HG03354 (cell line): ENCODE measurements around the gene KLHL5.
"Not testable (repeated sequence)": the region's sequence is repeated elsewhere in the genome, so short reads cannot be mapped to it uniquely, and the experiment has no call there.

Experiments
- ATAC-seq: cut with Tn5 transposase; IDR thresholded peaks from one replicate; pipeline ENCODE4 v1.9.1; 2021; ENCODE audit warnings: mild to moderate bottlenecking; ENCODE audit not compliant: unreplicated experiment, poor library complexity, severe bottlenecking

The KLHL5 gene

GRCh38 chr4:39083164-39083563, 21.1 kb downstream of the KLHL5 start:
- ATAC-seq, result no peak

GRCh38 chr4:39085891-39086290, 23.9 kb downstream of the KLHL5 start:
- ATAC-seq, result no peak

DNA sequence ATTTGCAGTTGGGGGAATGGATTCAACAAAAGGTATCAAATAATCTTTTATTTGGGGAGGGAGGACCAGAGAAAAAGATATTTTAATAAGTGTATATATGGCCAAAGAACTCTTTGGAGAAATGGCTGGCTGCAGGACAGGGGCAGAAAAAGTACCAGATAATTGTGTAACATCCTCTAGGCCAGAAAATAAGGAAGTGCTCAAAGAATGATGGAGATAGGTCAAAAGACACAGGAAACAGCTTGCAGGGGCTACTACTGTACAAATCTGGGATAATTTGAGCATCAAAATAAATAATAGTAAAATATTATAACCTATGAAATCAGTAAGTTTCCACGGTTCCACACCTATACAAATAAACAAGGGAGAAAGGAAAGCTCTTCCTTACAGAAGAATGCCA, 34.8 kb downstream of the KLHL5 start:
- ATAC-seq, result no peak

DNA sequence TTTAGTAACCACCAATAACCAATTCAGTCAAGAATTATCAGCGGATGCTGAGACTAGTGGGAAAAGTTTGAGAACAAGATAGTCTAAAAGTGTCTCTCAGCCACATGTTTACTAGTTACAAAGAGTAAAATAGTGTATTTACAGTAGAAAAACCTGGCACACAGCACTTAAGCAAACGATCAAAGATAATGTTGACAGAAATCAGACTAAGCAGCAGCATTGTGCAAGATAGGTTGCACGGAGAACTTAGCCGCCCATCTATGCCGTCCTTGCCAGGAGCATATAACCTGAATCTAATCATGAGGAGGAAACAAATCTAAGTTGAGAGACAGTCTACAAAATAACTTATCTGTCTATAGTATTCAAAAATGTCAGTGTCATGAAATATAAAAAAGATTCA, 35.3 kb downstream of the KLHL5 start:
- ATAC-seq, result no peak

- no peak for ATAC-seq
These were observed 40.3 kb downstream of the KLHL5 start for GRCh38 chr4:39102297-39102696.

- ATAC-seq, result no peak
These were observed 41.3 kb downstream of the KLHL5 start for GRCh38 chr4:39103291-39103690.

DNA sequence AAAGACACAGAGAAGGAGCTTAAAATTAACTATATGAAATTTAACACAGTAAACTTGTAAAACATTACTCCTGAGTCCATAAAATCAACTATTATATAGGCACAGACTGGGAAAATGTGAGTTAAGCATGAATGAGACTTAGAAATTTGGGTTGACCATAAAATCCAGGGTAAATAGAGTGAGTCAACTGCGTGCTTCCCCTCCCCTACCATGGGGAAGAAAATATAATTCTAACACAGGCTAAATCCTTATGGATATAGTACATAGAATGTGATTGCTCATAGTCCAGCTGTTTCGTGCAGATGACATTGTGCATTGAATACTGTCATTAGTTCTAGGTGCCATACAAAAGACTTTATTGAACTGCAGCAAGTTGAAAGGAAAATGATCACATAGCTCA, 42.2 kb downstream of the KLHL5 start:
- ATAC-seq, result no peak

DNA sequence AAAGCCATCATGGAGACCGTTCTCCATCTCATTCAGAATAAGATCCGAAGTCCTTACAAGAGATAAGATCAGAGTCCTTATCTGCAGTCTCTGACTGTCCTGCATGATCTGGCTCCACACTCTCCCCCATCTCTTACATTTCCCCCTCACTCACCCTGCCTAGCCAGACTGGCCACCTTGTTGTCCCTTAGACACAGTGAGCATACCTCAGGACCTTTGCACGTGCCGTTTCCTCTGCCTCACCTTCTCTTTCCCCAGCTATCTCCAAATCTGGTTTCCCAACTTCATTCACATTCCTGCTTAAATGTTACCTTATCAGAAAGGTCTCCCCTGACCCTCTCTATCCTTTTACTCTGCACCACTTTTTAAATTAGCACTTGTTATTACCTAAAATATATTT, 44.0 kb downstream of the KLHL5 start:
- no peak for ATAC-seq

GRCh38 chr4:39114436-39114835, 52.4 kb downstream of the KLHL5 start:
- no peak for ATAC-seq

DNA sequence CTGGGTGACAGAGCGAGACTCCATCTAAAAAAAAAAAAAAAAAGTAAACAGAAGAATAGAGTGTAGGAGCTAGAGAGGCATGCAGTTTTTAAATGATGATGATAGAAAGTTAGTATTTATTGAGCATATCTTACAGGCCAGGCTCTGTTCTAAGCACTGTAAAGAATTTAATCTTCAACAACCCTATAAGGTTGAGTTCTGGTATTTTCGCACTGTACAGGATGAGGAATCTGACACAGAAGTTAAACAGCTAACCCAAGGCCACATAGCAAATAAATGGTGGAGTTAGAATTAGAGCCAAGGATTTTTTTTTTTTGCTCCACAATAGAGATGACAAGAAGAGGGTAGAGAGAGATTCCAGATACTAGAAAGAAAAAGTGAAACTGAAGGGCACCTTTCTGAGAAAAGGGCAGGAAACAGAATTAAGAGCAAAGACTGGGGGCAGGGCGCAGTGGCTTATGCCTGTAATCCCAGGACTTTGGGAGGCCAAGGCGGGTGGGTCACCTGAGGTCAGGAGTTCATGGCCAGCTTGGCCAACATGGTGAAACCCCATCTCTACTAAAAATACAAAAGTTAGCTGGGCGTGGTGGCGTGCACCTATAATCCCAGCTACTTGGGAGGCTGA, 56.1 kb downstream of the KLHL5 start:
- no peak for ATAC-seq

GRCh38 chr4:39120418-39120817, 58.4 kb downstream of the KLHL5 start:
- no peak for ATAC-seq

GRCh38 chr4:39124885-39125599, 63.0 kb downstream of the KLHL5 start:
- ATAC-seq, result peak; percentile 94

- no peak for ATAC-seq
These were observed 63.6 kb downstream of the KLHL5 start for GRCh38 chr4:39125600-39125985.

- ATAC-seq, result no peak
These were observed 64.4 kb downstream of the KLHL5 start for GRCh38 chr4:39126256-39127095.

DNA sequence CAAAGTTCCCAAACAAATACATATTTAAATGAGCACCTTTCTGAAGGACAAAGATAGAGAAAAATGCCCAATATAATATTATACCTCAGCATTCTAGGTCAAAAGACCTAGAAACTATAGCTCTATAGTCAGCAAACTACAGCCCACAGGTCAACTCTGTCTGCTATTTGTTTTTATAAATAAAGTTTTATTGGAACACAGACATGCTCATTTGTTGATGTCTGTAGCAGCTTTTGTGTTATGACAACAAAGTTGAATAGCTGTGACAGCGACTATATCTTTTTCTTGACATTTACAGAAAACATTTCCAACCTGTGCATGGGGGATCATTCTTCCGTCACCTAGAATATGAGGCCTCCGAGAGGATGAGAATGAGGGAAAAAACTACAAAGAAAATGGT, 71.6 kb downstream of the KLHL5 start:
- ATAC-seq, result no peak

- ATAC-seq, result no peak
These were observed 72.8 kb downstream of the KLHL5 start for GRCh38 chr4:39134683-39135306.

GRCh38 chr4:39138227-39138626, 76.2 kb downstream of the KLHL5 start:
- not testable (repeated sequence) for ATAC-seq

GRCh38 chr4:39146211-39146610, 84.2 kb downstream of the KLHL5 start:
- no peak for ATAC-seq

DNA sequence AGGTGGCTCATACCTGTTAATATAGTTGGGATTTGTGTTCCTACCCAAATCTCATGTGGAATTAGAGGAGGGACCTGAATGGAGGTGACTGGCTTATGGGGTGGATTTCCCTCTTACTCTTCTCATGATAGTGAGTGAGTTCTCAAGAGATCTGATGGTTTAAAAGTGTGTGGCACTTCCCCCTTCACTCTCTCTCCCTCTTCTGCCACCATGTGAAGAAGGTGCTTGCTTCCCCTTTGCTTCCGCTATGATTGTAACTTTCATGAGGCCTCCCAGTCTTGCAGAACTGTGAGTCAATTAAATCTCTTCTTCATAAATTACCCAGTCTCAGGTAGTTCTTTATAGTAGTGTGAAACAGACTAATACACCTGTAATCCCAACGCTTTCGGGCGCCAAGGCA, 92.0 kb downstream of the KLHL5 start:
- no peak for ATAC-seq

- no peak for ATAC-seq
These were observed 95.5 kb downstream of the KLHL5 start for GRCh38 chr4:39157520-39157919.
